Measurements from ENCODE around the gene NLGN3. TPM values are rescaled to one million over a fixed set of nuclear protein-coding genes. Genes with fewer than 3 reads are reported as not detected.

NLGN3 gene
- total and polyA plus RNA-seq, 2 donors (not counting 3 experiments of a cell fraction or from before 2014, with no cell fraction given) = 0.37 to 0.40 TPM

DNA sequence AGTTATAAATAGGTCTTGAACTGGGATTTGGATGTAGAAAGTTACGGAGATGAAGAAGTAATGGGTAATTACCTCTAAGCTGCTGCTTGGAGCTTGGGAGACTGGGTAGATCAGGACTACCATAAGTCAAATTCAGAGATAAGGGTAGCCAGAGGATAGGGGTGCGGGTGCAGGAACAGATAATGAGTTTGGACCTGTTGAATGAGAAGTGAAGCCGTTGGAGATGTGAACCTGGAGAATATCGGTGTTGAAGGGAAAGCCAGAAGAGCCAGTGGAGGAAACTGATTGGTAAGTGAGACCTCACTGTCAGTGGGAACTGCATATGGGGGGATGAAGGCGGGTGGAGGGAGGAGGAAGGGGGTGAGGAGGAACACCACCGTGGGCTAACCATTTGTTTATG lies 49.6 kb upstream of the NLGN3 start:
- no peak for FAIRE-seq

GRCh38 chrX:71095555-71095980 lies 49.1 kb upstream of the NLGN3 start, which contains the start of gene FOXO4:
FOXO4 (plus strand) TSS chrX:71095851; CDS start chrX:71096529, 678 bp downstream.
- DNase-seq (ENCODE audit: low read depth, low spot score) = peak; percentile 89
- dilution Hi-C loops (cut with MboI; ENCODE audit: extremely low pct_ligation_motif_present, low sequenced_read_pairs) (no loop called here), intact Hi-C loops (cut with micrococcal nuclease) (no loop called here)
- Histone ChIP-seq H3K27me3 (ENCODE audit: control insufficient read depth in 2 of 2, insufficient read depth in 2 of 2, low read length in 2 of 2) (peaks cover 0 to 1% of the 10 kb centered on the region in 2 experiments), H3K9me1 (replicated peaks; ENCODE audit: control insufficient read depth, extremely low read depth, insufficient read depth, low read length) (no peaks in the 10 kb centered on the region), H3K4me1 (ENCODE audit: control insufficient read depth, extremely low read depth, insufficient read depth, low read length) (peaks cover 6% of the 10 kb centered on the region), H3K79me2 (ENCODE audit: control insufficient read depth, insufficient read depth, low read length) (no peaks in the 10 kb centered on the region), H3K9ac (replicated peaks; ENCODE audit: extremely low read depth, insufficient read depth, low read length) (peak within 1 kb of the TSS; percentile 39), H3K4me2 (ENCODE audit: insufficient read depth, low read length) (peak within 1 kb of the TSS; percentile 82), H3K9me3 (replicated peaks; ENCODE audit: control insufficient read depth, insufficient read depth, low read length) (no peaks in the 10 kb centered on the region), H2AFZ (ENCODE audit: low read depth, low read length) (peak within 1 kb of the TSS; percentile 90), H3K27ac (ENCODE audit: insufficient read depth, low read depth, low read length) (no peak within 1 kb of the TSS), H3K36me3 (ENCODE audit: control insufficient read depth in 2 of 2, extremely low read depth in 1 of 2, insufficient read depth in 2 of 2, low read length in 2 of 2) (no peaks in the 10 kb centered on the region), H4K20me1 (replicated peaks; ENCODE audit: control insufficient read depth, extremely low read depth, insufficient read depth, low read length) (no peaks in the 10 kb centered on the region), H3K4me3 (replicated peaks in 1 of 3; ENCODE audit: insufficient read depth in 1 of 3, low read depth in 1 of 3, low read length in 3 of 3) (peak within 1 kb of the TSS; percentile 28 to 67 (median 45))
- ChIA-PET CTCF (no interaction called here), POLR2A (no interaction called here)
- FAIRE-seq = peak; percentile 95
- BruUV-seq (replicated peaks) = no TSS peak
- TF ChIP-seq GATA2 (IDR thresholded peaks at IDR 0.05; ENCODE audit: insufficient read depth, insufficient read length, low read depth, low read length) = no peak
- peak; percentile 20 for TF ChIP-seq POLR2A (IDR thresholded peaks at IDR 0.05; ENCODE audit: low read depth, low read length)
- TF ChIP-seq POLR2AphosphoS5 (IDR thresholded peaks at IDR 0.05; ENCODE audit: insufficient read depth, low read depth, low read length) = no peak

More for the DNA sequence above, 49.6 kb upstream of the NLGN3 start:
- Histone ChIP-seq H3K9me3 (replicated peaks; ENCODE audit: control insufficient read depth, insufficient read depth, low read length) (no peaks in the 10 kb centered on the region), H3K4me2 (ENCODE audit: insufficient read depth, low read length) (peak overlapping the region; percentile 47), H2AFZ (ENCODE audit: low read depth, low read length) (peak overlapping the region; percentile 78), H4K20me1 (replicated peaks; ENCODE audit: control insufficient read depth, extremely low read depth, insufficient read depth, low read length) (no peaks in the 10 kb centered on the region), H3K4me3 (replicated peaks in 1 of 3; ENCODE audit: insufficient read depth in 1 of 3, low read depth in 1 of 3, low read length in 3 of 3) (peak overlapping the region in 2 of 3 experiments; percentile 36 to 62), H3K36me3 (ENCODE audit: control insufficient read depth in 2 of 2, extremely low read depth in 1 of 2, insufficient read depth in 2 of 2, low read length in 2 of 2) (no peaks in the 10 kb centered on the region), H3K4me1 (ENCODE audit: control insufficient read depth, extremely low read depth, insufficient read depth, low read length) (peaks cover 6% of the 10 kb centered on the region), H3K79me2 (ENCODE audit: control insufficient read depth, insufficient read depth, low read length) (no peaks in the 10 kb centered on the region), H3K27ac (ENCODE audit: insufficient read depth, low read depth, low read length) (no peak overlapping the region), H3K9ac (replicated peaks; ENCODE audit: extremely low read depth, insufficient read depth, low read length) (no peak overlapping the region), H3K9me1 (replicated peaks; ENCODE audit: control insufficient read depth, extremely low read depth, insufficient read depth, low read length) (no peaks in the 10 kb centered on the region), H3K27me3 (ENCODE audit: control insufficient read depth in 2 of 2, insufficient read depth in 2 of 2, low read length in 2 of 2) (peaks cover 0 to 1% of the 10 kb centered on the region in 2 experiments)
- TF ChIP-seq, protein P1, sequence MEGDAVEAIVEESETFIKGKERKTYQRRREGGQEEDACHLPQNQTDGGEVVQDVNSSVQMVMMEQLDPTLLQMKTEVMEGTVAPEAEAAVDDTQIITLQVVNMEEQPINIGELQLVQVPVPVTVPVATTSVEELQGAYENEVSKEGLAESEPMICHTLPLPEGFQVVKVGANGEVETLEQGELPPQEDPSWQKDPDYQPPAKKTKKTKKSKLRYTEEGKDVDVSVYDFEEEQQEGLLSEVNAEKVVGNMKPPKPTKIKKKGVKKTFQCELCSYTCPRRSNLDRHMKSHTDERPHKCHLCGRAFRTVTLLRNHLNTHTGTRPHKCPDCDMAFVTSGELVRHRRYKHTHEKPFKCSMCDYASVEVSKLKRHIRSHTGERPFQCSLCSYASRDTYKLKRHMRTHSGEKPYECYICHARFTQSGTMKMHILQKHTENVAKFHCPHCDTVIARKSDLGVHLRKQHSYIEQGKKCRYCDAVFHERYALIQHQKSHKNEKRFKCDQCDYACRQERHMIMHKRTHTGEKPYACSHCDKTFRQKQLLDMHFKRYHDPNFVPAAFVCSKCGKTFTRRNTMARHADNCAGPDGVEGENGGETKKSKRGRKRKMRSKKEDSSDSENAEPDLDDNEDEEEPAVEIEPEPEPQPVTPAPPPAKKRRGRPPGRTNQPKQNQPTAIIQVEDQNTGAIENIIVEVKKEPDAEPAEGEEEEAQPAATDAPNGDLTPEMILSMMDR (IDR thresholded peaks at IDR 0.05; ENCODE audit: extremely low read depth in 1 of 2, insufficient read depth in 1 of 2, low read depth in 1 of 2, low read length in 2 of 2) = no peak
- no peak for TF ChIP-seq POLR2A (IDR thresholded peaks at IDR 0.05; ENCODE audit: low read depth, low read length)
- dilution Hi-C loops (cut with MboI; ENCODE audit: extremely low pct_ligation_motif_present, low sequenced_read_pairs) (no loop called here), intact Hi-C loops (cut with micrococcal nuclease) (no loop called here)
- DNase-seq (ENCODE audit: low read depth, low spot score) = no peak
- POLR2A ChIA-PET = no interaction called here
- BruUV-seq (replicated peaks) = TSS peak; percentile 43
- CTCF ChIA-PET = no interaction called here
